B cell (primary cell): ENCODE measurements around the gene CATSPERZ. TPM values are rescaled to one million over a fixed set of nuclear protein-coding genes. Genes with fewer than 3 reads are reported as not detected.

Experiments
- ATAC-seq: fragments of 200-7000 bp; cut with Tn5 transposase; one replicate; pipeline ENCODE4 v1.10.0; 2021; ENCODE audit warnings: low read depth, mild to moderate bottlenecking, moderate number of reproducible peaks, moderate library complexity
- CTCF ChIA-PET: fragments of 350-600 bp; sonication (Branson Sonifier 250); formaldehyde crosslinking; loops from one replicate; lab custom pipeline; 2021; ENCODE audit warnings: antibody characterized with exemption, inconsistent platforms; lab: Charles Lee
- POLR2A ChIA-PET: fragments of 350-600 bp; sonication (Branson Sonifier 250); formaldehyde crosslinking; loops from one replicate; lab custom pipeline; 2021; ENCODE audit warnings: antibody characterized with exemption; lab: Charles Lee
- DNase-seq: peaks from one replicate; pipeline ENCODE4 v3.0.0; 2013
- H2AFZ ChIP-seq: 2 replicates; pipeline ENCODE4 v1.6.1; 2012; ENCODE audit warnings: mild to moderate bottlenecking, low read depth, low read length; ENCODE audit not compliant: insufficient read depth, poor library complexity, severe bottlenecking
- H3K27ac ChIP-seq, 2 donors: 1 replicate in 1 of 2; 2 replicates in 1 of 2; pipeline ENCODE4 v1.5.1; 2012 to 2013; ENCODE audit warnings: low read length in 2 of 2, mild to moderate bottlenecking in 2 of 2, moderate library complexity in 1 of 2
- H3K27me3 ChIP-seq, 4 experiments: fragments of 200-600 bp in 1 of 4; sonication (generic) in 1 of 4; replicated peaks in 1 of 4; 1 replicate in 2 of 4; 2 replicates in 2 of 4; pipeline versions ENCODE4 v1.6.1 to v1.7.0; 2013 to 2016; ENCODE audit warnings: low read length in 3 of 4, mild to moderate bottlenecking in 2 of 4, mixed read lengths in 1 of 4, moderate library complexity in 1 of 4; ENCODE audit not compliant: insufficient read depth in 4 of 4, control insufficient read depth in 3 of 4; ENCODE audit errors: control extremely low read depth in 1 of 4
- H3K36me3 ChIP-seq, 2 experiments: replicated peaks in 1 of 2; 1 replicate in 1 of 2; 2 replicates in 1 of 2; pipeline versions ENCODE4 v1.6.1 to v1.7.1; 2013; ENCODE audit warnings: low read length in 1 of 2; ENCODE audit not compliant: insufficient read depth in 2 of 2, control insufficient read depth in 1 of 2; ENCODE audit errors: control extremely low read depth in 1 of 2, extremely low read depth in 1 of 2
- H3K4me1 ChIP-seq, 2 donors: fragments of 200-600 bp in 1 of 2; sonication (generic) in 1 of 2; 1 replicate in 1 of 2; 2 replicates in 1 of 2; pipeline versions ENCODE4 v1.5.1 to v1.6.1; 2013 to 2017; ENCODE audit warnings: low read length in 2 of 2; ENCODE audit not compliant: control insufficient read depth in 2 of 2, insufficient read depth in 2 of 2
- H3K4me2 ChIP-seq: replicated peaks from 2 replicates; pipeline ENCODE3; 2012; ENCODE audit warnings: mild to moderate bottlenecking, low read depth, low read length; ENCODE audit not compliant: poor library complexity, severe bottlenecking
- H3K4me3 ChIP-seq, 5 experiments: fragments of 200-600 bp in 1 of 5; sonication (generic) in 1 of 5; 1 replicate in 3 of 5; 2 replicates in 2 of 5; pipeline versions ENCODE4 v1.5.1 to v1.7.0; 2011 to 2016; ENCODE audit warnings: low read length in 4 of 5, mild to moderate bottlenecking in 4 of 5, low read depth in 2 of 5, control low read depth in 1 of 5, moderate library complexity in 1 of 5; ENCODE audit not compliant: insufficient read depth in 1 of 5; ENCODE audit errors: control extremely low read depth in 1 of 5, extremely low read depth in 1 of 5
- H3K79me2 ChIP-seq: fragments of 200-600 bp; sonication (generic); one replicate; pipeline ENCODE4 v1.6.0; 2016; ENCODE audit warnings: low read length; ENCODE audit not compliant: control insufficient read depth, insufficient read depth
- H3K9ac ChIP-seq: fragments of 200-600 bp; sonication (generic); 2 replicates; pipeline ENCODE4 v1.6.1; 2017; ENCODE audit warnings: mild to moderate bottlenecking, low read length, moderate library complexity
- H3K9me3 ChIP-seq, 3 donors: one replicate each; pipeline versions ENCODE4 v1.6.1 to v1.7.1; 2013; ENCODE audit warnings: low read length in 2 of 3; ENCODE audit not compliant: control insufficient read depth in 2 of 3, insufficient read depth in 1 of 3; ENCODE audit errors: control extremely low read depth in 1 of 3
- H4K20me1 ChIP-seq: 2 replicates; pipeline ENCODE4 v1.6.0; 2012; ENCODE audit warnings: mild to moderate bottlenecking, low read length; ENCODE audit not compliant: insufficient read depth, control insufficient read depth, poor library complexity, severe bottlenecking
- H3K27ac Mint-ChIP-seq: one replicate; pipeline ENCODE4 v1.8.0; 2021; ENCODE audit warnings: mixed read lengths
- H3K27me3 Mint-ChIP-seq: one replicate; pipeline ENCODE4 v1.8.0; 2021; ENCODE audit warnings: mixed read lengths
- H3K4me1 Mint-ChIP-seq: one replicate; pipeline ENCODE4 v1.8.0; 2021; ENCODE audit warnings: mixed read lengths
- H3K4me3 Mint-ChIP-seq: one replicate; pipeline ENCODE4 v1.8.0; 2021; ENCODE audit warnings: mixed read lengths
- H3K9me3 Mint-ChIP-seq: one replicate; pipeline ENCODE4 v1.8.0; 2022; ENCODE audit warnings: mixed read lengths; ENCODE audit not compliant: insufficient read depth
- CTCF ChIP-seq: fragments of 200-600 bp; IDR thresholded peaks from one replicate; pipeline ENCODE4 v1.8.0; 2022; ENCODE audit warnings: antibody characterized with exemption, mild to moderate bottlenecking
- EZH2 ChIP-seq: IDR thresholded peaks from 2 replicates; pipeline ENCODE4 v1.6.1; 2012; ENCODE audit warnings: borderline replicate concordance, low read depth, mild to moderate bottlenecking, moderate library complexity, low read length; ENCODE audit not compliant: insufficient read depth, poor library complexity, severe bottlenecking
- WGBS: methylation state at CpG from one replicate; pipeline ENCODE4 v1.1.5; 2013; ENCODE audit warnings: missing lambda C conversion rate; ENCODE audit not compliant: insufficient coverage; 5-methylcytosine and 5-hydroxymethylcytosine counted together
- intact Hi-C: fragments of 100-400 bp; cut with micrococcal nuclease; formaldehyde crosslinking; loops from one replicate; pipeline ENCODE4 v1.10.0; 2022
- polyA plus RNA-seq: library from polyadenylated mRNA; depleted of rRNA; stranded (reverse); fragments of >200 nt; gene quantifications from 2 replicates; pipeline ENCODE4 v1.2.3, GENCODE V29; 2012
- total RNA-seq, 2 donors: library from RNA; stranded (reverse); fragments of 120-200 nt in 1 of 2; gene quantifications; 1 replicate in 1 of 2; 2 replicates in 1 of 2; pipeline versions ENCODE4 v1.2.3 to v1.2.4, GENCODE V29; 2013 to 2022

The CATSPERZ gene
- total and polyA plus RNA-seq, 2 donors (not counting 1 experiment from before 2014, with no cell fraction given), result 0.39 TPM; not detected in 1

- Histone ChIP-seq H4K20me1 (no peaks in the 10 kb centered on the region), H2AFZ (no peak overlapping the region), H3K9me3 (no peaks in the 10 kb centered on the region), H3K27me3 (no peaks in the 10 kb centered on the region), H3K79me2 (peaks cover 19% of the 10 kb centered on the region), H3K4me3 (no peak overlapping the region), H3K4me2 (no peak overlapping the region), H3K4me1 (peaks cover 0 to 3% of the 10 kb centered on the region in 2 donors), H3K27ac (no peak overlapping the region), H3K36me3 (peaks cover 0 to 19% of the 10 kb centered on the region in 2 experiments), H3K9ac (no peak overlapping the region)
- no peak for TF ChIP-seq CTCF
- TF ChIP-seq EZH2, result no peak
- 95% methylated on average over 5 of the region's 8 CpGs for WGBS
- CTCF ChIA-PET, result interaction anchor here (1.9 kb wide), 1 partner anchor 26 kb away, joined by 10 read pairs; the partner anchor contains the start of gene ESRRA
- Mint-ChIP-seq H3K27ac (no peak overlapping the region), H3K4me3 (no peak overlapping the region), H3K27me3 (no peaks in the 10 kb centered on the region), H3K4me1 (peaks cover 5% of the 10 kb centered on the region), H3K9me3 (no peaks in the 10 kb centered on the region)
- DNase-seq, result no peak
- intact Hi-C loops, result no loop called here
- POLR2A ChIA-PET, result interaction anchor here (0.6 kb wide), 1 partner anchor 601 kb away, joined by 11 read pairs; no protein-coding TSS in a partner anchor
- no peak for ATAC-seq
These were observed 21.5 kb upstream of the CATSPERZ start for GRCh38 chr11:64278576-64279190.
